HK-2 (cell line): ENCODE data around the gene RNF114.
"Not testable (repeated sequence)": the region's sequence is repeated elsewhere in the genome, so short reads cannot be mapped to it uniquely, and the experiment has no call there.

Experiments
- DNase-seq: peaks from one replicate; pipeline ENCODE4 v3.0.0-alpha.2; 2018; ENCODE audit not compliant: unreplicated experiment

Gene RNF114

GRCh38 chr20:49964964-49965780 is 29.0 kb downstream of the RNF114 start:
- peak; percentile 62 for DNase-seq

- no peak for DNase-seq
Measured at GRCh38 chr20:49965781-49966305, 29.6 kb downstream of the RNF114 start.

- no peak for DNase-seq
Measured at GRCh38 chr20:49966861-49967260, 30.7 kb downstream of the RNF114 start.

- no peak for DNase-seq
Measured at GRCh38 chr20:49969234-49969633, 33.0 kb downstream of the RNF114 start.

GRCh38 chr20:49969946-49970345 is 33.7 kb downstream of the RNF114 start:
- DNase-seq = no peak

- DNase-seq = no peak
Measured at GRCh38 chr20:49970498-49970897, 34.3 kb downstream of the RNF114 start.

GRCh38 chr20:49973981-49974380 is 37.8 kb downstream of the RNF114 start:
- no peak for DNase-seq

- no peak for DNase-seq
Measured at GRCh38 chr20:49976542-49976941, 40.3 kb downstream of the RNF114 start.

GRCh38 chr20:49977740-49978139 is 41.5 kb downstream of the RNF114 start:
- DNase-seq = not testable (repeated sequence)

- no peak for DNase-seq
Measured at GRCh38 chr20:49978685-49979029, 42.5 kb downstream of the RNF114 start.

- peak; percentile 77 for DNase-seq
Measured at GRCh38 chr20:49979030-49979832, 43.0 kb downstream of the RNF114 start.

- DNase-seq = no peak
Measured at GRCh38 chr20:49980140-49981008, 44.2 kb downstream of the RNF114 start.

GRCh38 chr20:49981218-49982071 is 45.2 kb downstream of the RNF114 start:
- DNase-seq = no peak

- DNase-seq = no peak
Measured at GRCh38 chr20:49982072-49982345, 45.8 kb downstream of the RNF114 start.

GRCh38 chr20:49982346-49983122 is 46.3 kb downstream of the RNF114 start, which contains the start of gene SNAI1:
Gene SNAI1 (plus strand): TSS chr20:49982980. CDS start chr20:49983060, 80 bp downstream.
- peak; percentile 96 for DNase-seq

- DNase-seq = no peak
Measured at GRCh38 chr20:49983123-49983847, 47.1 kb downstream of the RNF114 start.

GRCh38 chr20:49983848-49984408 is 47.7 kb downstream of the RNF114 start:
- DNase-seq = no peak

GRCh38 chr20:49984426-49985153 is 48.4 kb downstream of the RNF114 start:
- no peak for DNase-seq

- DNase-seq = no peak
Measured at GRCh38 chr20:49985157-49985556, 49.0 kb downstream of the RNF114 start.
